Caco-2 (cell line): ENCODE measurements around the gene C17orf50. TPM values are rescaled to one million over a fixed set of nuclear protein-coding genes. Genes with fewer than 3 reads are reported as not detected.

Experiments used
- BruUV-seq: library from RNA; stranded (reverse); fragments of 400-500 nt; replicated peaks from 2 replicates; lab custom pipeline; 2021; lab: Mats Ljungman, UMichigan
- CTCF ChIA-PET: fragments of 300-600 bp; sonication (Branson Sonifier 250); formaldehyde crosslinking; loops from one replicate; lab custom pipeline; 2022; ENCODE audit warnings: antibody characterized with exemption; lab: Charles Lee
- POLR2A ChIA-PET: fragments of 300-600 bp; sonication (Branson Sonifier 250); formaldehyde crosslinking; loops from one replicate; lab custom pipeline; 2022; ENCODE audit warnings: antibody characterized with exemption; lab: Charles Lee
- DNase-seq, 2 experiments: peaks; one replicate each; pipeline versions ENCODE4 v3.0.0 to v3.0.0-alpha.2; 2020 to 2022
- H3K27me3 ChIP-seq: replicated peaks from 2 replicates; pipeline ENCODE4 v1.6.0; 2011; ENCODE audit warnings: low read length; ENCODE audit not compliant: control insufficient read depth, insufficient read depth
- H3K36me3 ChIP-seq: 2 replicates; pipeline ENCODE4 v1.5.1; 2011; ENCODE audit warnings: low read length; ENCODE audit not compliant: control insufficient read depth, insufficient read depth
- H3K4me1 ChIP-seq: fragments of 250-450 bp; sonication (Bioruptor Pico); 2 replicates; pipeline ENCODE4 v1.5.1; 2020; ENCODE audit warnings: mild to moderate bottlenecking
- H3K4me3 ChIP-seq: 2 replicates; pipeline ENCODE4 v1.5.1; 2011; ENCODE audit warnings: low read depth, mild to moderate bottlenecking, control low read depth, low read length
- H3K9me3 ChIP-seq: fragments of 250-450 bp; sonication (Bioruptor Pico); 2 replicates; pipeline ENCODE4 v1.5.1; 2020; ENCODE audit warnings: mild to moderate bottlenecking, moderate library complexity
- H3K27ac Mint-ChIP-seq: one replicate; pipeline ENCODE4 v1.8.0; 2022; ENCODE audit warnings: mixed read lengths; ENCODE audit not compliant: unreplicated experiment
- H3K27me3 Mint-ChIP-seq: one replicate; pipeline ENCODE4 v1.8.0; 2022; ENCODE audit warnings: mixed read lengths; ENCODE audit not compliant: insufficient read depth, unreplicated experiment
- H3K36me3 Mint-ChIP-seq: one replicate; pipeline ENCODE4 v1.8.0; 2022; ENCODE audit warnings: mild to moderate bottlenecking, mixed read lengths; ENCODE audit not compliant: insufficient read depth, unreplicated experiment
- H3K4me1 Mint-ChIP-seq: one replicate; pipeline ENCODE4 v1.8.0; 2022; ENCODE audit warnings: low read depth, mixed read lengths; ENCODE audit not compliant: unreplicated experiment
- H3K4me3 Mint-ChIP-seq: one replicate; pipeline ENCODE4 v1.8.0; 2022; ENCODE audit warnings: mild to moderate bottlenecking, moderate library complexity, mixed read lengths; ENCODE audit not compliant: unreplicated experiment
- H3K9me3 Mint-ChIP-seq: one replicate; pipeline ENCODE4 v1.8.0; 2022; ENCODE audit warnings: mixed read lengths; ENCODE audit not compliant: unreplicated experiment
- CTCF ChIP-seq, 2 experiments: fragments of 200-600 bp in 1 of 2; IDR thresholded peaks; 1 replicate in 1 of 2; 2 replicates in 1 of 2; pipeline versions ENCODE4 v1.5.1 to v1.8.0; 2011 to 2022; ENCODE audit warnings: antibody characterized with exemption in 1 of 2, control low read depth in 1 of 2, inconsistent platforms in 1 of 2, low read depth in 1 of 2, low read length in 1 of 2, mild to moderate bottlenecking in 1 of 2, moderate library complexity in 1 of 2; ENCODE audit not compliant: insufficient read depth in 1 of 2, severe bottlenecking in 1 of 2, unreplicated experiment in 1 of 2
- intact Hi-C: fragments of 100-400 bp; cut with micrococcal nuclease; formaldehyde crosslinking; loops from one replicate; pipeline ENCODE4 v1.10.0; 2022; ENCODE audit not compliant: unreplicated experiment
- total RNA-seq: library from RNA; stranded (reverse); gene quantifications from 2 replicates; pipeline ENCODE4 v1.2.3, GENCODE V29; 2022

C17orf50 gene
- total RNA-seq, 1 experiment from 2014 or later, result not detected

GRCh38 chr17:35714988-35715387, 45.7 kb upstream of the C17orf50 start:
- no peak for DNase-seq
- Histone ChIP-seq H3K4me1 (no peaks in the 10 kb centered on the region), H3K9me3 (no peaks in the 10 kb centered on the region), H3K36me3 (peaks cover 1% of the 10 kb centered on the region), H3K4me3 (no peak overlapping the region), H3K27me3 (no peaks in the 10 kb centered on the region)
- POLR2A ChIA-PET, result no interaction called here
- no peaks in the 10 kb centered on the region for H3K9me3 Mint-ChIP-seq
- TF ChIP-seq CTCF (IDR thresholded peaks at IDR 0.05; ENCODE audit: insufficient read depth in 1 of 2, low read depth in 1 of 2, low read length in 1 of 2, severe bottlenecking in 1 of 2, unreplicated experiment in 1 of 2), result no peak
- H3K4me3 Mint-ChIP-seq, result no peak overlapping the region
- peaks cover 8% of the 10 kb centered on the region for H3K4me1 Mint-ChIP-seq
- H3K27ac Mint-ChIP-seq, result no peak overlapping the region
- intact Hi-C loops, result loop anchor here (2.0 kb wide), 1 partner anchor 78 kb away; no protein-coding TSS in a partner anchor
- no peaks in the 10 kb centered on the region for H3K27me3 Mint-ChIP-seq
- BruUV-seq, result no TSS peak
- peaks cover 41% of the 10 kb centered on the region for H3K36me3 Mint-ChIP-seq
- CTCF ChIA-PET, result no interaction called here

- POLR2A ChIA-PET, result no interaction called here
- Mint-ChIP-seq H3K27me3 (no peaks in the 10 kb centered on the region), H3K4me3 (no peak overlapping the region), H3K36me3 (peaks cover 40% of the 10 kb centered on the region), H3K9me3 (no peaks in the 10 kb centered on the region), H3K27ac (no peak overlapping the region), H3K4me1 (peaks cover 8% of the 10 kb centered on the region)
- peaks cover 1% of the 10 kb centered on the region for H3K36me3 ChIP-seq
- no peak overlapping the region for H3K4me3 ChIP-seq
- no peak for TF ChIP-seq CTCF (IDR thresholded peaks at IDR 0.05; ENCODE audit: insufficient read depth in 1 of 2, low read depth in 1 of 2, low read length in 1 of 2, severe bottlenecking in 1 of 2, unreplicated experiment in 1 of 2)
- CTCF ChIA-PET, result no interaction called here
- H3K27me3 ChIP-seq, result no peaks in the 10 kb centered on the region
- DNase-seq, result no peak
- intact Hi-C loops, result loop anchor here (2.0 kb wide), 1 partner anchor 79 kb away; no protein-coding TSS in a partner anchor
- no TSS peak for BruUV-seq
- H3K4me1 ChIP-seq, result no peaks in the 10 kb centered on the region
- no peaks in the 10 kb centered on the region for H3K9me3 ChIP-seq
These were observed 45.3 kb upstream of the C17orf50 start for GRCh38 chr17:35715416-35715815.

DNA sequence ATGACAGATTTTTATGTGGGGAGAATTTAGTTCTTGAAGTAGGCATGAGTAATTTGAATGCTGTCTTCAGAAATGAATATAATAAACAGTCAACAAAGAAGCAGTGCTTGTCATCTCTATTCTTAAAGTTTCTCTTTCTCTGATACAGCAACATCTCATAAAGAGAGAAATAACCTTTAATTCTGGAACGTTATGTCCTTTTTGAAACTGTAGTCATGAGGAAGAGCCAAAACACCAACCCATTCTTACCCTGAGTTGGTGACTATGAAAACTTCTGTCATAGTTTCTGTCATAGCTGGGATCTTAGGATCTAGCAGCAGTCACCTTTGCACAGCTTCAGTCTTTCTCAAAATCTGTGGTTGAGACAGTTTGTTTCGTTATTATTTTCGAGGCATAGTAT, 44.5 kb upstream of the C17orf50 start:
- intact Hi-C loops, result no loop called here
- Histone ChIP-seq H3K27me3 (no peaks in the 10 kb centered on the region), H3K36me3 (peaks cover 3% of the 10 kb centered on the region), H3K4me3 (no peak overlapping the region), H3K4me1 (no peaks in the 10 kb centered on the region), H3K9me3 (no peaks in the 10 kb centered on the region)
- no peak overlapping the region for H3K27ac Mint-ChIP-seq
- DNase-seq, result no peak
- no peak overlapping the region for H3K4me3 Mint-ChIP-seq
- H3K4me1 Mint-ChIP-seq, result peaks cover 8% of the 10 kb centered on the region
- no TSS peak for BruUV-seq
- H3K27me3 Mint-ChIP-seq, result no peaks in the 10 kb centered on the region
- peaks cover 42% of the 10 kb centered on the region for H3K36me3 Mint-ChIP-seq
- no peak for TF ChIP-seq CTCF (IDR thresholded peaks at IDR 0.05; ENCODE audit: insufficient read depth in 1 of 2, low read depth in 1 of 2, low read length in 1 of 2, severe bottlenecking in 1 of 2, unreplicated experiment in 1 of 2)
- CTCF ChIA-PET, result no interaction called here
- POLR2A ChIA-PET, result no interaction called here
- H3K9me3 Mint-ChIP-seq, result no peaks in the 10 kb centered on the region
